ENCODE results near the gene HM13. TPM values are rescaled to one million over a fixed set of nuclear protein-coding genes. Genes with fewer than 3 reads are reported as not detected.

HM13 gene
- total and polyA plus RNA-seq, 2 of the 13 experiments (the other 11 are each of a cell fraction or from before 2014, with no cell fraction given): 118 to 243 TPM

DNA sequence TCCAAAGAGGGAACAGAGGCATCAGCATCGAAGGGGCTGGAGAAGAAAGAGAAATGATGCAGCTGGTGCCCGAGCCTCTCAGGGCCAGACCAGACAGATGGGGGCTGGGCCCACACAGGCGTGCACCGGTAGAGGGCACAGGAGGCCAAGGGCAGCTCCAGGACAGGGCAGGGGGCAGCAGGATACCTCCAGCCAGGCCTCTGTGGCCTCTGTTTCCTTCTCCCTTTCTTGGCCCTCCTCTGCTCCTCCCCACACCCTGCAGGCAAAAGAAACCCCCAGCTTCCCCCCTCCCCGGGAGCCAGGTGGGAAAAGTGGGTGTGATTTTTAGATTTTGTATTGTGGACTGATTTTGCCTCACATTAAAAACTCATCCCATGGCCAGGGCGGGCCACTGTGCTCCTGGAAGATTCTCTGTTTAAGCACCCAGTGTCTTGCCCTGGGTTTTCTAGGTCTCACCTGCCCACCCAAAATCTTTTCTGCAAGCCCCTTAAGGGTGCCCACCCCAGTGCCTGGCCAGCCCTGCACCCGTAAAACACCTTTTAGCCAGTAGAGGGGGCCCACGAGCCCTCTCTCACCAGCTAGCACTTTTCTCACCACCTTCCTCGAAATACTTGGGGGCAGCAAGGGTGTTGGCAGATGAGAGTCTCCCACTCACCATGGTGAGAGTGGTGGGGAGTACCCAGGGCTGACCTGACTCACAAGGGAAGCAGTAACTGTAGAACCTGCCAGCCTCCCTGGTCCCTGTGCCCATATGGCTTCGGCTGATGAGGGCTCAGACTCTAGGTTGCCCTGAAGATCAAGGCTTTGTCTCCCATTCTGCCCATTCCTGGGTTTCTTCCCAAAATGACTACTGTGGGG, 55.1 kb downstream of the HM13 start (continued):
- TF ChIP-seq, protein P1, sequence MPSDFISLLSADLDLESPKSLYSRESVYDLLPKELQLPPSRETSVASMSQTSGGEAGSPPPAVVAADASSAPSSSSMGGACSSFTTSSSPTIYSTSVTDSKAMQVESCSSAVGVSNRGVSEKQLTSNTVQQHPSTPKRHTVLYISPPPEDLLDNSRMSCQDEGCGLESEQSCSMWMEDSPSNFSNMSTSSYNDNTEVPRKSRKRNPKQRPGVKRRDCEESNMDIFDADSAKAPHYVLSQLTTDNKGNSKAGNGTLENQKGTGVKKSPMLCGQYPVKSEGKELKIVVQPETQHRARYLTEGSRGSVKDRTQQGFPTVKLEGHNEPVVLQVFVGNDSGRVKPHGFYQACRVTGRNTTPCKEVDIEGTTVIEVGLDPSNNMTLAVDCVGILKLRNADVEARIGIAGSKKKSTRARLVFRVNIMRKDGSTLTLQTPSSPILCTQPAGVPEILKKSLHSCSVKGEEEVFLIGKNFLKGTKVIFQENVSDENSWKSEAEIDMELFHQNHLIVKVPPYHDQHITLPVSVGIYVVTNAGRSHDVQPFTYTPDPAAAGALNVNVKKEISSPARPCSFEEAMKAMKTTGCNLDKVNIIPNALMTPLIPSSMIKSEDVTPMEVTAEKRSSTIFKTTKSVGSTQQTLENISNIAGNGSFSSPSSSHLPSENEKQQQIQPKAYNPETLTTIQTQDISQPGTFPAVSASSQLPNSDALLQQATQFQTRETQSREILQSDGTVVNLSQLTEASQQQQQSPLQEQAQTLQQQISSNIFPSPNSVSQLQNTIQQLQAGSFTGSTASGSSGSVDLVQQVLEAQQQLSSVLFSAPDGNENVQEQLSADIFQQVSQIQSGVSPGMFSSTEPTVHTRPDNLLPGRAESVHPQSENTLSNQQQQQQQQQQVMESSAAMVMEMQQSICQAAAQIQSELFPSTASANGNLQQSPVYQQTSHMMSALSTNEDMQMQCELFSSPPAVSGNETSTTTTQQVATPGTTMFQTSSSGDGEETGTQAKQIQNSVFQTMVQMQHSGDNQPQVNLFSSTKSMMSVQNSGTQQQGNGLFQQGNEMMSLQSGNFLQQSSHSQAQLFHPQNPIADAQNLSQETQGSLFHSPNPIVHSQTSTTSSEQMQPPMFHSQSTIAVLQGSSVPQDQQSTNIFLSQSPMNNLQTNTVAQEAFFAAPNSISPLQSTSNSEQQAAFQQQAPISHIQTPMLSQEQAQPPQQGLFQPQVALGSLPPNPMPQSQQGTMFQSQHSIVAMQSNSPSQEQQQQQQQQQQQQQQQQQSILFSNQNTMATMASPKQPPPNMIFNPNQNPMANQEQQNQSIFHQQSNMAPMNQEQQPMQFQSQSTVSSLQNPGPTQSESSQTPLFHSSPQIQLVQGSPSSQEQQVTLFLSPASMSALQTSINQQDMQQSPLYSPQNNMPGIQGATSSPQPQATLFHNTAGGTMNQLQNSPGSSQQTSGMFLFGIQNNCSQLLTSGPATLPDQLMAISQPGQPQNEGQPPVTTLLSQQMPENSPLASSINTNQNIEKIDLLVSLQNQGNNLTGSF (CRISPR knock-in tag; IDR thresholded peaks at IDR 0.05): peak; percentile 53; the same call in 1 of the 2 replicates
- TF ChIP-seq RCOR2 (CRISPR knock-in tag; IDR thresholded peaks at IDR 0.05) (0 out of 2 replicates have a peak, but pooled peaks have one; percentile 19), ZNF629 (CRISPR knock-in tag; conservative IDR thresholded peaks at IDR 0.05) (0 out of 2 replicates have a peak, but pooled peaks have one; percentile 13), RBM39 (IDR thresholded peaks at IDR 0.05; ENCODE audit: low read depth, low read length, poor library complexity, severe bottlenecking) (peak; percentile 94), ZNF691 (CRISPR knock-in tag; IDR thresholded peaks at IDR 0.05; ENCODE audit: borderline replicate concordance, low read depth) (peak; percentile 55; the same call in 1 of the 2 replicates), TBL1XR1 (IDR thresholded peaks at IDR 0.05; ENCODE audit: borderline replicate concordance, low read length, partially characterized antibody) (peak; percentile 54), PHF5A (CRISPR knock-in tag; IDR thresholded peaks at IDR 0.05; ENCODE audit: low read depth, unreplicated experiment) (peak; percentile 81), SMAD3 (CRISPR knock-in tag; IDR thresholded peaks at IDR 0.05) (peak; percentile 65; the same call in 1 of the 2 replicates), MIER3 (CRISPR knock-in tag; IDR thresholded peaks at IDR 0.05; ENCODE audit: borderline replicate concordance) (0 out of 2 replicates have a peak, but pooled peaks have one; percentile 17), KAT8 (CRISPR knock-in tag; IDR thresholded peaks at IDR 0.05) (peak; percentile 48; the same call in 1 of the 2 replicates), ZNF614 (CRISPR knock-in tag; IDR thresholded peaks at IDR 0.05; ENCODE audit: borderline replicate concordance) (0 out of 2 replicates have a peak, but pooled peaks have one; percentile 5), ZNF382 (CRISPR knock-in tag; IDR thresholded peaks at IDR 0.05; ENCODE audit: borderline replicate concordance) (no peak), HNRNPL (IDR thresholded peaks at IDR 0.05; ENCODE audit: low read depth, low read length) (peak; percentile 91)
- TF ChIP-seq, protein P2, sequence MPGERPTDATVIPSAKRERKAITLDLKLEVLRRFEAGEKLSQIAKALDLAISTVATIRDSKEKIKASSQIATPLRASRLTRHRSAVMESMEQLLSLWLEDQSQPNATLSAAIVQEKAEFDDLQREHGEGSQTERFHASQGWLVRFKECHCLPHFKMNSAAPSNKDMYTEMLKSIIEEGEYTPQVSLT (CRISPR knock-in tag; IDR thresholded peaks at IDR 0.05; ENCODE audit: borderline replicate concordance, low read depth): peak; percentile 89; the same call in 1 of the 2 replicates
- TF ChIP-seq, protein P3, sequence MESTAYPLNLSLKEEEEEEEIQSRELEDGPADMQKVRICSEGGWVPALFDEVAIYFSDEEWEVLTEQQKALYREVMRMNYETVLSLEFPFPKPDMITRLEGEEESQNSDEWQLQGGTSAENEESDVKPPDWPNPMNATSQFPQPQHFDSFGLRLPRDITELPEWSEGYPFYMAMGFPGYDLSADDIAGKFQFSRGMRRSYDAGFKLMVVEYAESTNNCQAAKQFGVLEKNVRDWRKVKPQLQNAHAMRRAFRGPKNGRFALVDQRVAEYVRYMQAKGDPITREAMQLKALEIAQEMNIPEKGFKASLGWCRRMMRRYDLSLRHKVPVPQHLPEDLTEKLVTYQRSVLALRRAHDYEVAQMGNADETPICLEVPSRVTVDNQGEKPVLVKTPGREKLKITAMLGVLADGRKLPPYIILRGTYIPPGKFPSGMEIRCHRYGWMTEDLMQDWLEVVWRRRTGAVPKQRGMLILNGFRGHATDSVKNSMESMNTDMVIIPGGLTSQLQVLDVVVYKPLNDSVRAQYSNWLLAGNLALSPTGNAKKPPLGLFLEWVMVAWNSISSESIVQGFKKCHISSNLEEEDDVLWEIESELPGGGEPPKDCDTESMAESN (CRISPR knock-in tag; conservative IDR thresholded peaks at IDR 0.05): 0 out of 2 replicates have a peak, but pooled peaks have one; percentile 72

All from HepG2 (cell line).